GM12892 (cell line): ENCODE results near the gene SLC22A12.
"Not testable (repeated sequence)": the region's sequence is repeated elsewhere in the genome, so short reads cannot be mapped to it uniquely, and the experiment has no call there.

Experiments
- DNase-seq: peaks from one replicate; pipeline ENCODE4 v3.0.0; 2011; ENCODE audit not compliant: insufficient read length
- FAIRE-seq: peaks from 2 replicates; lab custom pipeline; 2011; peaks lifted over from hg19 to GRCh38; lab: Jason Lieb, UNC
- POLR2A ChIP-seq: IDR thresholded peaks from 2 replicates; pipeline ENCODE4 v1.6.1; 2011; ENCODE audit warnings: low read depth, low read length, control low read depth
- POLR2AphosphoS5 ChIP-seq: IDR thresholded peaks from 2 replicates; pipeline ENCODE4 v1.6.1; 2011; ENCODE audit warnings: low read depth, low read length, control low read depth
- TAF1 ChIP-seq: IDR thresholded peaks from 2 replicates; pipeline ENCODE4 v1.6.1; 2011; ENCODE audit warnings: low read depth, mild to moderate bottlenecking, control low read depth, low read length, borderline replicate concordance

Gene SLC22A12

DNA sequence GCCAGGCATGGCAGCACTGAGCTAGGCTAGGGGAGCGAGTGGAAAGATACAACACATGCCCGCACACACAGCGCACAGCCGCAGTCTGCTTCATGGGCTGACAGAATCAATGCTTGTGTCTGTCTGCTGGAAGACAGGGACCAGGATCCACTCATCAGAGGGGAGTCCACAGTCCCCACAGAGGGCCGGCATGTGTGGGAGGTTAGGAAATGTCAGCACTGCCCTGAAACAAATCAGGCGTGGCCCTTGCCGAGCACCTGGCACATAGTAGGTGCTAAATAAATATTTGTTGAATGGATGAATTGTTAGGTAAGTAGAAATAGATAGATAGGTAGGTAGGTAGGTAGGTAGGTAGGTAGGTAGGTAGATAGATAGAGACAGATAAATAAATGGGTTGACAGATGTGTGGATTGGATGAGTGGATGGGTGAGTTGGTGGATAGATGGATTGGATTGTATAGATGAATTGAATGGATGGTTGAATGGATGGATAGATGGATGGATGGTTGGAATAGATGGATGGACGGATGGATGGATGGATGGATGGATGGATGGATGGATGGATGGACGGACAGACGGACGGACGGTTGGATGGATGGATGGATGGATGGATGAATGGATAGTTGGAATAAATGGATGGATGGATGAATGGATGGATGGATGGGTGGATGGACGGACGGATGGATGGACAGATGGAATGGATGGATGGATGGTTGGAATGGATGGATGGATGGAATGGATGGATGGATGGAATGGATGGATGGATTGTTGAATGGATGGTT, 3.3 kb downstream of the SLC22A12 start:
- FAIRE-seq (peak; percentile 51), DNase-seq (no peak)
- no peak for TF ChIP-seq TAF1
- no peak for TF ChIP-seq POLR2A
- TF ChIP-seq POLR2AphosphoS5 = no peak

DNA sequence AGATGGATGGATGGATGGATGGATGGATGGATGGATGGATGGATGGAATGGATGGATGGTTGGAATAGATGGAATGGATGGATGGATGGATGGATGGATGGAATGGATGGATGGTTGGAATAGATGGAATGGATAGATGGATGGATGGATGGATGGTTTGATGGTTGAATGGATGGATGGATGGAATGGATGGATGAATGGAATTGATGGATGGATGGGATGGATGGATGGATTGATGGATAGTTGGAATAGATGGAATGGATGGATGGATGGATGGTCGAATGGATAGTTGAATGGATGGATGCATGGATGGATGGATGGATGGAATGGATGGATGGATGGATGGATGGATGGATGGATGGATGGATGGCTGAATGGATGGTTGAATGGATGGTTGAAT, 4.9 kb downstream of the SLC22A12 start:
- FAIRE-seq = peak; percentile 81
- DNase-seq = not testable (repeated sequence)

DNA sequence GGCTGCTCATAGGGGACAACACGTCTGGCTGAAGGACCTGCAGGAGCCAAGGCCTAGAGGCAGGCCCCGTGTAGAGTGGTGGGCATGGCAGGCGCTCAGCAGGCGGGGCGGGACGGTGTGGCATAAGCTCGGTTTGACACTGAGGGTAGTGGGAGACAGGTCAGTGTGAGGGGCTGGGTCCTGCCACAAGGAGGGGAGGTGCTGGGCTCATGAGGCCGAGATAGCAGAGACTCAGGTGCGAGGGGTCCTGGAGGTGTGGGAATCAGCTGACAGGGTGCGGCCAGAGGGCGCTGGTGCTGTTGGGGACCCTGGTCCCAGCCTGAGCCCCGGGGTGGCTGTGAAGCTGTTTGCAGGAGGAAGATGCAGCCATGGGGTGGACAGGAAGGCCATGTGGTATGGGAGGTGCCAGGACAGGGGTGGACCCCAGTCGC, 6.7 kb downstream of the SLC22A12 start:
- TF ChIP-seq POLR2A (no peak), TAF1 (no peak), POLR2AphosphoS5 (no peak)
- FAIRE-seq = no peak

DNA sequence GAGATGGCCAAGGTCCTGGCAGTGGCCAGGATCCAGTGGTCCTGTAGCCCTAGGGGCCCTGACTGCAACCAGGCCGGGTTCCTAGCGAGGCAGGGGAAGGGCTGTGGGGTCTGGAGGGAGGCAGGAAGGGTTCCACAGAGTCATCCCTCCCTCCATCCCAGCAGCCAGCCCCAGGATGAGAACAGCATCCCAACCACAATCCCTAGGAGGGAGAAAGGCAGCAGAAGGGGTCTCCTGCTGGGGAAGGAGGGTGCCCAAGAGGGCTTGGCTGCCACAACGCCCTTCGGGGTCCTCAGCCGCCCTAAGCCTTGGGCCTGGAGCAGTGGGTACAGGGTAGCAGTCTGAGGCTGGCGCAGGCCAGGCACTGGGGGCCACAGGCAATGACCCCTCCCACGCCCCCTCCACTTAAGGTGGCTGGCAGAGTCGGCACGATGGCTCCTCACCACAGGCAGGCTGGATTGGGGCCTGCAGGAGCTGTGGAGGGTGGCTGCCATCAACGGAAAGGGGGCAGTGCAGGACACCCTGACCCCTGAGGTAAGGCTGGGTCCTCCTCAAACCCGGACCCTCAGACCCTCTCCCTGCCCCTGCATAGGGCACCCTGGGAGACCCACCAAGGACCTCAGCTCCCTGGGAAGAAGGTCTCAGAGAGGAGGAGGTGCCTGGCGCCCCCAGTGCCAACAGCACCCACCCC, 7.2 kb downstream of the SLC22A12 start:
- no peak for FAIRE-seq
- DNase-seq = no peak
- TF ChIP-seq POLR2AphosphoS5 (no peak), POLR2A (no peak), TAF1 (no peak)

More for the DNA sequence above, 6.7 kb downstream of the SLC22A12 start:
- no peak for DNase-seq

DNA sequence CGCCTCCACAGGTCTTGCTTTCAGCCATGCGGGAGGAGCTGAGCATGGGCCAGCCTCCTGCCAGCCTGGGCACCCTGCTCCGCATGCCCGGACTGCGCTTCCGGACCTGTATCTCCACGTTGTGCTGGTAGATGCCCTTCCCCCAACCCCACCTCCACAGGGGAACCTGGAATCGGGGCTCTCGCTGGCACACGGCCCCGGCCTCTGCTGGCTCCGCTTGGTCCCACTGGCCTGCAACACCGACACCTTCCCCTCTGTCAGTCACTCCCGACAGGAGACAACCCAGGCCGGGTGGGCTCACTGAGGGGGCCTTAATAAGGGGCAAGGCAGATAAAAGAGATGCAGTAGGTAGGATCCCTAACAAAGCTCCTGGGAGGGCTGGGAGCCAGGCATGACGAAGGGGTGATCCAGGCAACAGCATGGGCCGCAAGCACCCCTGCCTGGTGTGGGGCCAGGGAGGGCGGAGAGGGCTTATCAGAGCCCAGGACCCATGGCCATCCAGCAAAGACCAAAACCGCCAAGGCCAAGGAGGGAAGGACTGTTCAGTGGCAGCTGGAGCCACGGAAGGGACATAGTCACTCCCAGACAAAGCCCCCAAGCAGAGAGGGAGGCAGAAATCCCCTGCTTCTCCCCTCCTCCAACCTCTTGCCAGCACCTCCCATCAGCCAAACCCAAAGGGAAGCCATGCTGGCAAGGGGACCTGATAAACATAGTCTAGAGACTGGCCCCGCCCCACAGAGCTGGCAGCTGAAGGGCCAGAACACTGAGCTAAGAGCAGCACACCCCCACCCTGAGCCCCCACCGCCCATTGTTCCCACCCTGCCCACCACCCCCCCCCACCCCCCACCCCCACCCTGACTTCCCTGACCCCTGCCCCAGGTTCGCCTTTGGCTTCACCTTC, 8.0 kb downstream of the SLC22A12 start:
- DNase-seq (no peak), FAIRE-seq (no peak)
- TF ChIP-seq TAF1 (no peak), POLR2AphosphoS5 (no peak), POLR2A (no peak)

DNA sequence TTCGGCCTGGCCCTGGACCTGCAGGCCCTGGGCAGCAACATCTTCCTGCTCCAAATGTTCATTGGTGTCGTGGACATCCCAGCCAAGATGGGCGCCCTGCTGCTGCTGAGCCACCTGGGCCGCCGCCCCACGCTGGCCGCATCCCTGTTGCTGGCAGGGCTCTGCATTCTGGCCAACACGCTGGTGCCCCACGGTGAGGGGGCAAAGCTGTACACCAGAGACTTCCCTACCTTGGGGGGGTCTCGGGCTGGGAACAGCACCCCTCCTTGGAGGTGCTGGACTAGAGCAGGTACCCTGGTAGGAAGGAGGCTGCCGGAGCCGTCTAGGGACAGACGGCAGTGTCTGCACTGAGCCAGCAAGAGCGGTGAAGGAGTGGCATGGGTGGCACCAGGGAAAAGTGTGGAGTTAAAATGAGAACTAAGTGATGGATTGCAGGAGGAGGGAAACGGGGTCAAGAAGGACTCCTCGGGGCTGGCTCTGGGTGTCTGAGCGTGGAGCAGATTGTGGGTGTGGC, 8.7 kb downstream of the SLC22A12 start:
- no peak for FAIRE-seq
- no peak for DNase-seq

DNA sequence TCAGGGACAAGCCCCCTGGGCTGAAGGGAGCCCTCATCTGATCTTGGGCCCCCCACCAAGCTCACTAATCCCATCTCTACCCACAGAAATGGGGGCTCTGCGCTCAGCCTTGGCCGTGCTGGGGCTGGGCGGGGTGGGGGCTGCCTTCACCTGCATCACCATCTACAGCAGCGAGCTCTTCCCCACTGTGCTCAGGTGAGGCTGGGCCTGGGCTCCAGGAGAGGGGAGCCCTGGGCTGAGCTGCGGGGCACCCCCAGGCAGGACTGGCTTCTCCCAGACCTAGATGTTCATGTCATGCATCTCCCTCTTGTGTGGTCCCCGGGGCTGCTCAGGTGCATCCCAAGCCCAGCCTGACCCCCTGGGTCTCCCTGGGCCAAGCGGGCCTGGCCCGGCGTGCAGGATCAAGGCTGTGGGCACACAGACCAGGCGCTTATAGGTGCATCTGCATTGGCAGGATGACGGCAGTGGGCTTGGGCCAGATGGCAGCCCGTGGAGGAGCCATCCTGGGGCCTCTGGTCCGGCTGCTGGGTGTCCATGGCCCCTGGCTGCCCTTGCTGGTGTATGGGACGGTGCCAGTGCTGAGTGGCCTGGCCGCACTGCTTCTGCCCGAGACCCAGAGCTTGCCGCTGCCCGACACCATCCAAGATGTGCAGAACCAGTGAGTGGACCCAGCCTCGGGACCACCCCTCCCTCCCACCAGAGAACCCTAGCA, 9.4 kb downstream of the SLC22A12 start:
- no peak for FAIRE-seq
- TF ChIP-seq TAF1 (no peak), POLR2A (no peak)
- DNase-seq = no peak

More for the DNA sequence above, 8.7 kb downstream of the SLC22A12 start:
- TF ChIP-seq POLR2AphosphoS5 (no peak), POLR2A (no peak), TAF1 (no peak)

DNA sequence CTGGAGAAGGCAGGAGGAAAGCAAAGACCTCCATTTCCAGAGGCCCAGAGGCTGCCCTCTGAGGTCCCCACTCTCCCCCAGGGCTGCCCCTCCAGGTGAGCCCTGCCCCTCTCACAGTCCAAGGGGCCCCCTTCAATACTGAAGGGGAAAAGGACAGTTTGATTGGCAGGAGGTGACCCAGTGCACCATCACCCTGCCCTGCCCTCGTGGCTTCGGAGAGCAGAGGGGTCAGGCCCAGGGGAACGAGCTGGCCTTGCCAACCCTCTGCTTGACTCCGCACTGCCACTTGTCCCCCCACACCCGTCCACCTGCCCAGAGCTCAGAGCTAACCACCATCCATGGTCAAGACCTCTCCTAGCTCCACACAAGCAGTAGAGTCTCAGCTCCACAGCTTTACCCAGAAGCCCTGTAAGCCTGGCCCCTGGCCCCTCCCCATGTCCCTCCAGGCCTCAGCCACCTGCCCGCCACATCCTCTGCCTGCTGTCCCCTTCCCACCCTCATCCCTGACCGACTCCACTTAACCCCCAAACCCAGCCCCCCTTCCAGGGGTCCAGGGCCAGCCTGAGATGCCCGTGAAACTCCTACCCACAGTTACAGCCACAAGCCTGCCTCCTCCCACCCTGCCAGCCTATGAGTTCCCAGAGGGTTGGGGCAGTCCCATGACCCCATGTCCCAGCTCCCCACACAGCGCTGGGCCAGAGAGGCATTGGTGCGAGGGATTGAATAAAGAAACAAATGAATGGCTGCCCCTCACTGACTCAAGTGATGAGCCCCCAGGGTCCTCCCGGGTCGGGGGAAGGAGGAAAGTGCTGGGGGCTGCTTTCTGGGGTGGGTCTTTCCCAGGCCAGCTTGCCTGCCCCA, 10.8 kb downstream of the SLC22A12 start:
- TF ChIP-seq POLR2A (no peak), POLR2AphosphoS5 (no peak), TAF1 (no peak)
- DNase-seq = no peak
- no peak for FAIRE-seq

DNA sequence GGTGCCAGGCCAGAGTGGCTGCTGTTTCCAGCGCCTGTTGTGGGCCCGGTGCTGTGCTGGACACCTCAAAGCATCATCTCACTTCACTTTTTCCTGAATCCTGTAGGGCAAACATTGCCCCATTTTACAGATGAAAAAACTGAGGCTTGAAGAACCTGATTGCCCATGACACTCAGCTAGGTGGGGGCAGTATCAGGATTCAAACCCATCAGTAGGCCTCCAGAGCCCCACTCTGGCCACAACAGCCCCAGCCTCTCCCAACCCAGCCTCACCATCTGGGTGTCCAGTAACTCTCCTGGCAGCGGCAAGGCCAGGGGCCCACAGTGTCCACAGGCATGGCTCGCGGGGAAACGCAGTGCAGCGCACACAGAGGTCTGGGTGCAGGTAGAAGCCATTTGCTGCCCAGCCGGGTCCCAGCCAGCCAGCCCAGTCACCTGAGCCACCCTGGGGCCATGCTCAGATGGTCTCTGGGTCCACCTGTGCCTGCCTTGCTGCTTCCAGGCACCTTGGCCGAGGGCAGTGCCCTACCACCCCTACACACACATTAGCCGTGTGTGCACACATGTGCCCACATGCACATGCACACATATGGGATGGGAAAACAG, 11.5 kb downstream of the SLC22A12 start:
- DNase-seq = no peak
- FAIRE-seq = no peak
- TF ChIP-seq POLR2AphosphoS5 (no peak), TAF1 (no peak), POLR2A (no peak)
